HG02884 (cell line): ENCODE measurements around the gene XIRP1.
"Not testable (repeated sequence)": the region's sequence is repeated elsewhere in the genome, so short reads cannot be mapped to it uniquely, and the experiment has no call there.

Experiments
- ATAC-seq: cut with Tn5 transposase; IDR thresholded peaks from one replicate; pipeline ENCODE4 v1.9.1; 2021; ENCODE audit warnings: mild to moderate bottlenecking, moderate library complexity; ENCODE audit not compliant: unreplicated experiment

XIRP1 gene

GRCh38 chr3:39171860-39172259 is 20.5 kb downstream of the XIRP1 start:
- ATAC-seq = no peak

DNA sequence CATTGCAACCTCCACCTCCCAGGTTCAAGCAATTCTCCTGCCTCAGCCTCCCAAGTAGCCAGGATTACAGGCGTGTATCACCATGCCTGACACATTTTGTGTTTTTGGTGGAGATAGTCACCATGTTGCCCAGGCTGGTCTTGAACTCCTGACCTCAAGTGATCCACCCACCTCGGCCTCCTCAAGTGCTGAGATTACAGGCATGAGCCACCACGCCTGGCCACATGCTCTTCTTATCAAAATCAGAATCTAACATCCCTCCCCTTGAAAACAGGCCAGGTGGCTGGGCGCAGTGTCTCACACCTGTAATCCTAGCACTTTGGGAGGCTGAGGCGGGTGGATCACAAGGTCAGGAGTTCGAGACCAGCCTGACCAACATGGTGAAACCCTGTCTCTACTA is 21.5 kb downstream of the XIRP1 start:
- ATAC-seq = not testable (repeated sequence)

DNA sequence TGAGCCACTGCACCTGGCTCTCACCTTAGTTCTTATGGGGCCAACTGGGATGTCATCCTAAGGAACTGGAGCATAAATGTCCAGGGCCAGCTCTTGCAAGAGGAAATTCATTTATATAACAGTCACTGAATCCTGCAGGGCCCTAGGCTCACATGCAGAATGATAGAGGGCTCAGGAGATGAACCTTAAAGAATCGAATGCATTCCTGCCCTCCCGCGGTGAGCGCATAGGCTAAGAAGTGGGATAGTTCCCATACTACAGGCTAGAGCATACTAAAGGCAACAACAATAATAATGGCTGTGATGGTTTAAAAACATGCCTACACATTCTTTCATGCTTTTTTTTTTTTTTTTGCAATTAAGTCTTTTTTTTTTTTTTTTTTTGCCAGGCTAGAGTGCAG is 21.9 kb downstream of the XIRP1 start:
- ATAC-seq = no peak

DNA sequence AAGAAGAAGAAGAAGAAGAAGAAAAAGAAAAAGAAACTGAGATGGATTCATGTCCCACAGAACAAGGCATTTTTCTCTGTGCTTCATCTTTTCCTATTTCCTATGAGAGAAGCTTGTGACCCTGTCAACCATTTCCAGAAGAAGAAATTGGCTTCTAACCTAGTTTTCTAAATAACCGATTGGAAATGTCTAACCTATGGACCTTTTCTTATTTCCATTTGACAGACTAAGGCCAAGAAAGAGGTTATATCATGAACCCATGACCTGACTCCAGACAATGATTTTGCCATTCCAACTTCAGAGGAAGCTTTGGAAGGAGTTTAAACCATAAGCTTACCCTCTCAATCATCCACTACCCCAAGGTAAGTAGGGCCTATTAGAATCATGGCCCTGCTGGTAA is 22.7 kb downstream of the XIRP1 start:
- ATAC-seq = no peak

DNA sequence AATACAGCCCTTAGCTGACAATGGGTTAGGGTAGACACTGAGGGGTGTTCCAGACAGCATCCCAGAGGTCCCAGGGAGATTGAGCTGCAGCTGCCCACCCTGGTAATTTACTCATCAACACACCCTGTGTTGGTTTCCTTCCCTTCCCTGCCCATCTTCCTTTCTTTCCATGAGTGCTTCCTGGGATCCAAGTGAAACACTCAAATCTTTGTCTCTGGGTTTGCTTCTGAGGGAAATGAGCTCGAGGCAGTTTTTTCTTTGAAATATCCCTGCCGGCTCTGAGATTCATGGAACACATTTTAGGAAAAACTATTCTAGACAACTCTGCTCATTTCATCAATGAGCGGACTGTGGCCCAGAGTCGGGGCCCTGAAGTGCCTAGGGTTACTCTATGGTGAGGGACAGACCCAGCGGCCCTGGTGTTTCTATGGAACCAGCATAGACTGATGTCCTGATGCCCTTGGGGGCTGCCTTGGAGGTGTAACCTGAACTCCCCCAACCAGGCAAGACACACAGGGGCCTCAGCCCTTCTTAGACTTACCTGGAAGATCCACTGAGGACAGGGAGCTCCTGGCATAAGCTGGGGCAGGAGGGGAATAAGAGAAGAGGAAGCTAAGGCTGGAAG is 24.1 kb downstream of the XIRP1 start:
- no peak for ATAC-seq

- no peak for ATAC-seq
Measured at GRCh38 chr3:39166932-39167532, 25.4 kb downstream of the XIRP1 start.

DNA sequence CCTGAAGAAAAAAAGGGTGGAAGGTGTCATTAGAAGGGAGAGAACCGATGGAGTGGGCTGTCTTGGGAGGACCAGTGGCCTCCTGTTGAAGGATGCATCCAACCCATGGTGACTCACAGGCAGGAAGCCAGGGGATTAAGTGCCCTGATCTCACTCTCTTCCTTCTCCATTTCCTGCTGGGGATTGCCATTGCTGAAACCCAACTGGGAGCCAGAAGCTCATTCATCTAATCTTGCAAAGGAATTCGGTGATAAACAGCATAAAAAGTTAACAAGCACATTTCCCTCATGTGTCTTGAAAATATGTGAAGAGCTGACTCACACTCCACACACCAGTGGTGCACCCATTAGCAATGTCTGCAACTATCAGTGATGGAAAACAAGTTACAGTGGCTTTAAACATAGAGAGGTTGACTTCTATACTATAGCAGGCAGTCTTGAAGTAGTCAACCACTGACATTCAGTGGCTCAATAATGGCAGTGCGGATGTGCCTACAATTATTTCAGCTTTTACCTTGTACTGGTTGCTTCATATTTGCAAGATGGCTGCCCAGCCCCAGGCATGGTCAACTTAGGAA is 26.2 kb downstream of the XIRP1 start:
- ATAC-seq = no peak

- ATAC-seq = no peak
Measured at GRCh38 chr3:39165518-39165917, 26.9 kb downstream of the XIRP1 start.

DNA sequence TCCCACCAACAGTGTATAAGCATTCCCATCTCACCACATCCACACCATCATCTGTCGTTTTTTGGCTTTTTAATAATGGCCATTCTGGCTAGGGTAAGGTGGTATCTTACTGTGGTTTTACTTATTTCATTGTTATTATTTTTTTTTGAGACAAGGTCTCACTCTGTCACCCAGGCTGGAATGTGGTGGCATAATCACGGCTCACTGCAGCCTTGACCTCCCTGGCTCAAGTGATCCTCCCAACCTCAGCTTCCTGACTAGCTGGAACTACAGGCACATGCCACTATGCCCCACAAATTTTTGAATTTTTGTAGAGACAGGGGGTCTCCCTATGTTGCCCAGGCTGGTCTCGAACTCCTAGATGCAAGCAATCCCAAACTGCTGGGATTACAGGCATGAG is 28.0 kb downstream of the XIRP1 start:
- no peak for ATAC-seq

GRCh38 chr3:39158148-39158715 is 34.2 kb downstream of the XIRP1 start:
- no peak for ATAC-seq

DNA sequence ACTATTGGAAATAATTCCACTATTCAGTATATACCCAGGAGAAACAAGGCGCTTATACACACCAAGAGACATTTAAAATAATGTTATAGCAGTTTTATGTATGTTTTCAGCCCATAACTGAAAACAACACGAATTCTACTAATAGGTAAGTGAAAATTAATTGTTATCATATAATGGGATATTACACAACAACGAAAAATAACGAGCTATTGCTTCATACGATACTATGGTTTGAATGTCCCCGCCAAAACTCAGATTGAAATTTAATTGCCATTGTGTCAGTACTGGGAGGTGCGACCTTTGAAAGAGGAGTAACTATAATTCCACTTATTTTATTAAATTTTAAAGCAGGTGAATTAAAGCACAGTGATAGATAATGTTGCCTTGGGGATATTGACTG is 35.0 kb downstream of the XIRP1 start:
- no peak for ATAC-seq

GRCh38 chr3:39156421-39156820 is 36.0 kb downstream of the XIRP1 start:
- ATAC-seq = no peak

- no peak for ATAC-seq
Measured at GRCh38 chr3:39154280-39155021, 37.9 kb downstream of the XIRP1 start.

- no peak for ATAC-seq
Measured at GRCh38 chr3:39153977-39154279, 38.5 kb downstream of the XIRP1 start.

DNA sequence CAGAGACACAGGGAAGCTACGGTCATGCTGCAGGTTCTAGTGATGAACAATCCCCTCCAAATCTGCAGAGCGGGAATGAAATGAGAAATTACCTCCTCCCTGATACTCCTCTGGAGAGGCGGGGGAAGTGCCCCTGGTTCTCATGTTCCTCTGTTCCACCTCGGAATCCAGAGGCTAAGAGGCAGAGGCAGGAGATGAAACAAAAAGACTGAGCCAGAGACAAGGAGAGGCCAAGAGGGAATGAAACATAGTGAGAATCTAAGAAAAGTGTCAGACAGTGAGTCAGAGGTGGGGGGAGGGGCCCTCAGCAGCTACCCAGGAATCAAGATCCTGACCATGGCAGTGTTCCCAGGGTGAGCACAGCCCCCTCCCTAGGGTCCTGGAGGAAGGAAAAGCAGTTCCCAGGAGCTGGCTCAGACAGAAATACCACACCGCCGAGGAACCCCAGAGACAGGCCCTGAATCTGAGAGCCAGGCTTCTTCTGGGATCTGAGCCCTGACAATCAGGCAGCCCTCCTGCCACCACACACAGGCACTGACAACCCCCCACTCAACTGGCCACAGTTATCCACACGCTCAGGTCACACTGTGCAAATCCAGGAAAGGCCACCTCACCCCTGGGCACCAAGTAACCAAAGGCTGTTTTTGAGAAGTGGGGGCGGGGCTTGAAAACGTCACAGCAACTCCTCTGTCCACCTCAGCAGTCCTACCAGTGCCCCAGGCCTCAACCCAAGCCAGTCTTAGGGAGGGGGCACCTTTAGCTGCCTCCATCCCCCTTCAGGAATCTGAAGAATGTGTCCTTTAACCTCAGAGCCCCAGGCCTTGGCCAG is 41.4 kb downstream of the XIRP1 start:
- no peak for ATAC-seq

DNA sequence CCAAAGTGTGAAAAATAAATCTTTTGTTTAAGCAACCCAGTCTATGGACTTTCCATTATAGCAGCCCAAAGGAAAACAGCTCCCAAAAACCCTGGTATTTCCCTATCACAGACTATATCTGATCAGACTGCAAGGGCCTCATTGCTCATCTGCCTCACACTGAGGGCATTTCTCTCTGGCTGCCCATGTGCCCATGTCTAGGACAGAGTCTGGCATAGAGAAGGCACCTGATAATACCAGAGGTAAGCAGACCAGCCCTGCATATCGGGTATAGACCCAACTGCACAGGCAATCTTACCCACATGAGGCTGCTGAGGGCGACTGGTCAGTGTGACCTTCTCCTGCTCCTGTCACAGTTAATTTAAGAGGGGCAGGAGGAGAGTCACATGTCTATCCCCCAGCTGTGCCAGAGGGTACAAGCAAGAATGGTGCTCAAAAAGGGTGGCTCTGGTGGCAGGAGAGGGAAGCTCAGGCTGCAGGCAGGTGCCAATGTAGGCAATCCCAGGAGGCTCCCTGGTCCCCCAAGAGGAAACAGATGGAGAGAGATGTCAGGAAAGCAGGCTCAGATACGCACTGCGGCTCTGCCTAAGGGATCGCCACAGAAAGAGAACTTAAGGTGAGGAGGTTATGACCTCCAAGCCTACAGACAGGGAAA is 42.1 kb downstream of the XIRP1 start:
- no peak for ATAC-seq

DNA sequence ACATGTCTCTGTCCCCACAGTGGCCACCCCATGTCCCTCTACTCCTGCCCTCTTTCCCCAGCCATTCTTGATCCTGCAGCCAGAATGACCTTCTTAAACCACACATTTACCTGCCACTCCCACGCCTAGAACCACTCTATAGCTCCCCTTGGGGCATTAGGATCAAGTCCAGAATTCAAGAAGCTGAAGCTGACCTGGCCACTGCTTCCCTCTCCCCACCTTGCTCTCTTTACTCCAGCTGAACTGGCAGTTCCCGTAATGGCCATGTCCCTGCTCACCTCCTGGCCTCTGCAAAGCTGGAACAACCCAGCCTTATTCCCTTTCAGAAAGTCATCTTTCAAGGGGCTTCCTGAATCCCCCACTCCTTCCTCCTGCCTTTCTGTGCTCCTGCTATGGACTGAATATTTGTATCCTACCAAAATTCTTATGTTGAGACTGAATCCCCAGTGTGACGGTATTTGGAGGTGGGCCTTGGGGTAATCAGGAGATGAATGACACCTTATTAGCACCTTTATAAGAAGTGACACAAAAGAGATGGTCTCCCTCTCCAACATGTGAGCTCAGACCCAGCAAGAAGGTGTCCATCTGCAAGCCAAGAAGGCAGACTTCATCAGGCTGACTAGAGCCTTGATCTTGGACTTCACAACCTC is 42.8 kb downstream of the XIRP1 start:
- ATAC-seq = no peak

- ATAC-seq = peak; percentile 21
Measured at GRCh38 chr3:39149059-39149455, 43.3 kb downstream of the XIRP1 start.

DNA sequence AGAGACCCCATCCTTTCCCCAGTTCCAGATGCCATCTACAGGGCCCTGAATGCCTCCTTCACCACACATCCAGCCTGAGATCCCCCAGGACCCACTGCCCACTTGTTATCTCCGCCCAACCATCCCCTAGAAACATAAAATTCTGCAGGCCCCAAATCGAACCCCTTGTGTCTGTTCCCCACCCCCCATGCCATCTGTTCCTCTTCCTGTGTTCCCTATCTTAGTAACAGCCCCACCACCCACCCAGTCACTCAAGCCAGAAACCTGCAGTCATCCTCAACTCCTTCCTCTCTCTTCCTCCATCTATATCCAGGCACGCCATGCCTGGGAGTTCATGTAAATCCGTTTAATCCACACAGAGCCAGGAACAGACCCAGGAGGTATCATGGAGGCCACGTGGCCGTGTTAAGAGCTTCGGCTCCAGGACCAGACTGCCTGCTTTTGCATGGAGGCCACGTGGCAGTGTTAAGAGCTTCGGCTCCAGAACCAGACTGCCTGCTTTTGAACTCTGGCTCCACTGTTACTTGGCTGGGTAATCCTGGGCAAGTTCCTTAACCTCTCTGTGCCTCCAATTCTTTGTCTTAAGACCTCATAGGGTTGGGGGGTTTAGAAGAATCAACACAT is 43.8 kb downstream of the XIRP1 start:
- no peak for ATAC-seq
